K562 (cell line): ENCODE measurements around the gene DPP10. TPM values are rescaled to one million over a fixed set of nuclear protein-coding genes. Genes with fewer than 3 reads are reported as not detected.

Source experiments
- ATAC-seq: fragments of 200-7000 bp; cut with Tn5 transposase; 3 replicates; pipeline ENCODE4 v1.9.1; 2020; ENCODE audit warnings: moderate library complexity
- BruUV-seq: library from RNA; stranded (reverse); fragments of 400-500 nt; replicated peaks from 2 replicates; lab custom pipeline; 2021; lab: Mats Ljungman, UMichigan
- CTCF ChIA-PET: fragments of 300-600 bp; formaldehyde crosslinking; extraction: SDS; loops from one replicate; lab custom pipeline; 2021; ENCODE audit warnings: low intra/inter-chr PET ratio; lab: Yijun Ruan, JAX
- POLR2A ChIA-PET: fragments of 300-600, 350-650 bp; sonication (Branson Sonifier 250); formaldehyde crosslinking; extraction: SDS; loops from one replicate; lab custom pipeline; 2021; ENCODE audit warnings: antibody characterized with exemption, inconsistent platforms; lab: Yijun Ruan, JAX
- DNase-seq, 4 experiments: peaks; one replicate each; pipeline versions ENCODE4 v3.0.0 to v3.0.0-alpha.2; 2011 to 2018; ENCODE audit warnings: low spot score in 3 of 4, mixed read lengths in 3 of 4; ENCODE audit errors: extremely low read depth in 1 of 4
- FAIRE-seq: peaks from 2 replicates; lab custom pipeline; 2011; peaks lifted over from hg19 to GRCh38; lab: Jason Lieb, UNC
- H2AFZ ChIP-seq: 2 replicates; pipeline ENCODE4 v1.6.0; 2011; ENCODE audit warnings: low read depth, low read length, control low read depth, inconsistent platforms
- H3K27ac ChIP-seq: fragments of 200-600 bp; 3 replicates; pipeline ENCODE4 v1.8.0; 2011; ENCODE audit warnings: low read depth, mild to moderate bottlenecking, control low read depth, inconsistent platforms, low read length, moderate library complexity, mixed read lengths; ENCODE audit errors: extremely low read depth
- H3K27me3 ChIP-seq, 2 experiments: fragments of 300-600 bp in 1 of 2; 2 replicates in 1 of 2; 3 replicates in 1 of 2; pipeline versions ENCODE4 v1.6.0 to v1.8.0; 2011; ENCODE audit warnings: inconsistent platforms in 2 of 2, low read length in 2 of 2, mild to moderate bottlenecking in 1 of 2, mixed read lengths in 1 of 2, moderate library complexity in 1 of 2; ENCODE audit not compliant: control insufficient read depth in 2 of 2, insufficient read depth in 2 of 2
- H3K36me3 ChIP-seq: fragments of 300-600 bp; 3 replicates; pipeline ENCODE4 v1.8.0; 2011; ENCODE audit warnings: mild to moderate bottlenecking, low read length, inconsistent platforms; ENCODE audit not compliant: control insufficient read depth, insufficient read depth
- H3K4me1 ChIP-seq, 2 experiments: fragments of 200-600 bp in 1 of 2; replicated peaks in 1 of 2; 2 replicates in 1 of 2; 3 replicates in 1 of 2; pipeline versions ENCODE4 v1.5.1 to v1.8.0; 2011; ENCODE audit warnings: inconsistent platforms in 2 of 2, low read length in 2 of 2, mild to moderate bottlenecking in 1 of 2, mixed read lengths in 1 of 2, moderate library complexity in 1 of 2; ENCODE audit not compliant: control insufficient read depth in 2 of 2, insufficient read depth in 2 of 2
- H3K4me2 ChIP-seq: 2 replicates; pipeline ENCODE4 v1.6.1; 2011; ENCODE audit warnings: low read length, control low read depth, inconsistent platforms, mixed read lengths; ENCODE audit not compliant: insufficient read depth
- H3K4me3 ChIP-seq: fragments of 200-600 bp; sonication (generic), shearing (Covaris generic); 2 replicates; pipeline ENCODE4 v1.5.1; 2016; ENCODE audit warnings: control low read depth, inconsistent platforms
- H3K79me2 ChIP-seq: fragments of 200-600 bp; 3 replicates; pipeline ENCODE4 v1.8.0; 2011; ENCODE audit warnings: low read length, inconsistent platforms; ENCODE audit not compliant: control insufficient read depth, insufficient read depth
- H3K9ac ChIP-seq, 2 experiments: 2 replicates each; pipeline versions ENCODE4 v1.6.0 to v1.6.1; 2011; ENCODE audit warnings: low read depth in 2 of 2, low read length in 2 of 2, control low read depth in 1 of 2, inconsistent platforms in 1 of 2, mild to moderate bottlenecking in 1 of 2, mixed read lengths in 1 of 2; ENCODE audit not compliant: insufficient read depth in 1 of 2
- H3K9me1 ChIP-seq: one replicate; pipeline ENCODE4 v1.6.0; 2011; ENCODE audit warnings: inconsistent platforms, mild to moderate bottlenecking, low read length, moderate library complexity; ENCODE audit not compliant: control insufficient read depth, insufficient read depth
- H3K9me3 ChIP-seq: replicated peaks from 2 replicates; pipeline ENCODE4 v1.5.1; 2011; ENCODE audit warnings: low read depth, low read length, inconsistent platforms; ENCODE audit not compliant: control insufficient read depth, insufficient read depth
- H4K20me1 ChIP-seq: replicated peaks from 2 replicates; pipeline ENCODE4 v1.6.1; 2011; ENCODE audit warnings: low read length, inconsistent platforms, mixed read lengths; ENCODE audit not compliant: control insufficient read depth, insufficient read depth
- CBX3 ChIP-seq, 2 experiments: IDR thresholded peaks; 1 replicate in 1 of 2; 2 replicates in 1 of 2; pipeline ENCODE4 v1.6.1; 2012; ENCODE audit warnings: inconsistent platforms in 2 of 2, low read length in 2 of 2, borderline replicate concordance in 1 of 2, control low read depth in 1 of 2
- FOXJ3 ChIP-seq: sonication (generic); formaldehyde crosslinking; IDR thresholded peaks from 2 replicates; pipeline ENCODE4 v1.4.0; 2020; ENCODE audit warnings: mild to moderate bottlenecking, missing genetic modification reagents
- HDAC8 ChIP-seq: fragments of 450-650 bp; IDR thresholded peaks from 2 replicates; pipeline ENCODE4 v1.6.1; 2016; ENCODE audit warnings: mild to moderate bottlenecking, missing genetic modification characterization, moderate library complexity, missing compliant biosample characterization
- POLR3G ChIP-seq: IDR thresholded peaks from 2 replicates; pipeline ENCODE4 v1.6.1; 2011; ENCODE audit not compliant: insufficient read length, insufficient replicate concordance; ENCODE audit errors: extremely low read depth
- PRMT5 ChIP-seq: sonication (generic); formaldehyde crosslinking; IDR thresholded peaks from 2 replicates; pipeline ENCODE4 v1.5.0; 2020; ENCODE audit warnings: missing genetic modification reagents
- ZBED1 ChIP-seq: IDR thresholded peaks from 2 replicates; pipeline ENCODE4 v1.6.1; 2014
- ZNF444 ChIP-seq: fragments of 250-450 bp; sonication (Bioruptor Pico); IDR thresholded peaks from 2 replicates; pipeline ENCODE4 v1.4.0; 2020; ENCODE audit warnings: mild to moderate bottlenecking, moderate library complexity
- WGBS: fragments of 100-300 bp; shearing (Covaris generic); methylation state at CpG from one replicate; pipeline ENCODE4 v1.1.6; 2016; ENCODE audit warnings: low coverage, mixed read lengths; ENCODE audit not compliant: insufficient coverage; ENCODE audit errors: missing lambda C conversion rate; 5-methylcytosine and 5-hydroxymethylcytosine counted together
- in situ Hi-C: fragments of 300-500 bp; cut with MboI; formaldehyde crosslinking; loops from 4 replicates; pipeline ENCODE4 v1.15.0; 2018; ENCODE audit warnings: inconsistent platforms, mixed read lengths
- intact Hi-C: fragments of 100-400 bp; cut with micrococcal nuclease; formaldehyde crosslinking; loops from 2 replicates; pipeline ENCODE4 v1.14.2; 2022
- polyA plus RNA-seq, 8 experiments: library from polyadenylated mRNA; depleted of rRNA in 4 of 8; stranded (reverse) in 5 of 8; unstranded in 3 of 8; fragments of >200 nt; fragmentation: Nextera tagmentation in 2 of 8; fragmentation: Illumina TruSeq in 1 of 8; extraction: Ambion mirVana in 2 of 8; extraction: Trizol in 1 of 8; gene quantifications; 2 replicates each; pipeline versions ENCODE4 v1.2.1 to v1.2.3, GENCODE V29; 2011 to 2014; ENCODE audit warnings: inconsistent platforms in 1 of 8, missing spikeins in 1 of 8
- total RNA-seq, 7 experiments: library from RNA; depleted of rRNA in 6 of 7; stranded (reverse); fragments of >200 nt in 6 of 7; fragmentation: Illumina TruSeq in 2 of 7; extraction: Trizol in 2 of 7; gene quantifications; 2 replicates each; pipeline versions ENCODE4 v1.2.1 to v1.2.3, GENCODE V29; 2011 to 2021; ENCODE audit warnings: low replicate concordance in 1 of 7
- TF ChIP-seq, protein P1 (sequence below), 2 experiments: fragments of 450-650 bp; IDR thresholded peaks; 2 replicates each; pipeline ENCODE4 v1.6.1; 2016; ENCODE audit warnings: mild to moderate bottlenecking in 2 of 2, borderline replicate concordance in 1 of 2, low read depth in 1 of 2, moderate library complexity in 1 of 2

The DPP10 gene
- total and polyA plus RNA-seq, 9 of the 15 experiments (the other 6 are each of a cell fraction or from before 2014, with no cell fraction given) = not detected

DNA sequence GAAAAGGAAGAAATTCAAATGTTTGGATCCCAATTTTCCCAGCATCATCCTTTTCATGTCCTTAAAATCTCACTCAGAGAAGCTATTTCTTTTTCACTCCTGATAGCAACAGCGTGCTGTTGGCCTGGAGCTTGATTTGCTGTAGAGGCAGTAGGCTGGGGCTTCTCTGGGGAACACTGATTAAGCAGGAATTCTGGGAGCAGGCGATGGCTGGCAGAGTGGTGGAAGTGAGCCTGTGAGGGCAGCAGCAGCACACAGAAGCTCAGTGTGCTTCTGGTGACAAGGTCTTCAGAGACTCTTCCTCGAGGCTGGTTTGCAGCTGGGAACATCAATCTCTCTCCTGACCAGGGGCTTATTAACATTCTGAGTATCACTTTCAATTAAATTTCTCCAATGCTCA is 284.6 kb downstream of the DPP10 start:
- BruUV-seq = no TSS peak
- 0% methylated on average over 3 of the region's 3 CpGs for WGBS
- no peaks in the 10 kb centered on the region for H3K4me1 ChIP-seq
- no peak for ATAC-seq
- ChIA-PET CTCF (no interaction called here), POLR2A (no interaction called here)
- no peaks in the 10 kb centered on the region for H3K27me3 ChIP-seq
- TF ChIP-seq PRMT5 (CRISPR knock-in tag) (no peak), CBX3 (IDR thresholded peaks at IDR 0.05; ENCODE audit: borderline replicate concordance in 1 of 2, low read length in 2 of 2) (no peak), FOXJ3 (CRISPR knock-in tag) (no peak), ZNF444 (CRISPR knock-in tag) (no peak), ZBED1 (no peak), POLR3G (no peak), HDAC8 (tag) (no peak)
- TF ChIP-seq, protein P1, sequence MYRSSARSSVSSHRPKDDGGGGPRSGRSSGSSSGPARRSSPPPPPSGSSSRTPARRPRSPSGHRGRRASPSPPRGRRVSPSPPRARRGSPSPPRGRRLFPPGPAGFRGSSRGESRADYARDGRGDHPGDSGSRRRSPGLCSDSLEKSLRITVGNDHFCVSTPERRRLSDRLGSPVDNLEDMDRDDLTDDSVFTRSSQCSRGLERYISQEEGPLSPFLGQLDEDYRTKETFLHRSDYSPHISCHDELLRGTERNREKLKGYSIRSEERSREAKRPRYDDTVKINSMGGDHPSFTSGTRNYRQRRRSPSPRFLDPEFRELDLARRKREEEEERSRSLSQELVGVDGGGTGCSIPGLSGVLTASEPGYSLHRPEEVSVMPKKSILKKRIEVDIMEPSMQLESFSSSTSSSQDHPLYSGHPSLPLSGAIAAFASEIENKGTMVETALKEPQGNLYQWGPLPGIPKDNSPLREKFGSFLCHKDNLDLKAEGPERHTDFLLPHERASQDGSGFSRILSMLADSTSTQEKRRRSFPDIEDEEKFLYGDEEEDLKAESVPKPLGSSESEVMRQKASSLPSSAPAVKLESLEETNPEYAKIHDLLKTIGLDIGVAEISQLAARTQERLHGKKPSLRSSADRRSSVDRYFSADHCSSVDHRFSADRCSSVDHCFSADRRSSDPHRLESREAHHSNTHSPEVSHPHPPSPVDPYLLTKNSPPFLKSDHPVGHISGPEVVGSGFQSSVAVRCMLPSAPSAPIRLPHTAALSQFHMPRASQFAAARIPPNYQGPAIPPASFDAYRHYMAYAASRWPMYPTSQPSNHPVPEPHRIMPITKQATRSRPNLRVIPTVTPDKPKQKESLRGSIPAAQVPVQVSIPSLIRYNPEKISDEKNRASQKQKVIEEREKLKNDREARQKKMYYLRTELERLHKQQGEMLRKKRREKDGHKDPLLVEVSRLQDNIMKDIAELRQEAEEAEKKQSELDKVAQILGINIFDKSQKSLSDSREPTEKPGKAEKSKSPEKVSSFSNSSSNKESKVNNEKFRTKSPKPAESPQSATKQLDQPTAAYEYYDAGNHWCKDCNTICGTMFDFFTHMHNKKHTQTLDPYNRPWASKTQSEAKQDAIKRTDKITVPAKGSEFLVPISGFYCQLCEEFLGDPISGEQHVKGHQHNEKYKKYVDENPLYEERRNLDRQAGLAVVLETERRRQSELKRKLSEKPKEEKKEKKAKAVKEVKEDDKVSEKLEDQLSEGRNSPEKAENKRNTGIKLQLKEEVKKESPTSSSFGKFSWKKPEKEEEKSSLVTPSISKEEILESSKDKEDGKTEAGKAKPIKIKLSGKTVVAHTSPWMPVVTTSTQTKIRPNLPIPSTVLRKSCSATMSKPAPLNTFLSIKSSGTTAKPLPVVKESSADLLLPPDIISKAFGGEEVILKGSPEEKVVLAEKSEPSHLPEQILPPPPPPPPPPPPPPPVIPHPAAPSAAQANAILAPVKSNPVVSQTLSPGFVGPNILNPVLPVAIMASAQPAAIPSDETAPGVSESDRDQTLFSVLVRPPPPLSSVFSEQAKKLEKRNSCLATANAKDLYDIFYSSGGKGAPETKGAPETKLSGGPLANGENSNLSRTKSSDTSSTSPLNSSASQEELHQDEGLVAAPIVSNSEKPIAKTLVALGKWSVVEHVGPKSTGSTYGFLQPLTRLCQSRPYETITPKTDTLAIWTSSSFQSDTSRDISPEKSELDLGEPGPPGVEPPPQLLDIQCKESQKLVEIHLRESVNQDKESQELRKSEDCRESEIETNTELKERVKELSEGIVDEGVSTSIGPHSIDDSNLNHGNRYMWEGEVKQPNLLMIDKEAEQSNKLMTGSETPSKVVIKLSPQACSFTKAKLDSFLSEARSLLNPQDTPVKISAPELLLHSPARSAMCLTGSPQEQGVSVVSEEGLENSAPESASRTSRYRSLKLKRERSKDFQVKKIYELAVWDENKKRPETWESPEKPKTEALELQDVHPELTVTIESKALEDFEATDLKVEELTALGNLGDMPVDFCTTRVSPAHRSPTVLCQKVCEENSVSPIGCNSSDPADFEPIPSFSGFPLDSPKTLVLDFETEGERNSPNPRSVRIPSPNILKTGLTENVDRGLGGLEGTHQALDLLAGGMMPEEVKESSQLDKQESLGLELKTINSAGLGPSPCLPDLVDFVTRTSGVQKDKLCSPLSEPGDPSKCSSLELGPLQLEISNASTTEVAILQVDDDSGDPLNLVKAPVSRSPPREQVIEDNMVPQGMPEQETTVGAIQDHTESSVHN (IDR thresholded peaks at IDR 0.05; ENCODE audit: borderline replicate concordance in 1 of 2, low read depth in 1 of 2) = no peak
- H3K36me3 ChIP-seq = no peaks in the 10 kb centered on the region
- H3K9ac ChIP-seq = no peak overlapping the region
- H3K9me1 ChIP-seq = no peaks in the 10 kb centered on the region
- in situ Hi-C loops = no loop called here
- peaks cover 2% of the 10 kb centered on the region; the same call in 1 of the 2 replicates for H3K9me3 ChIP-seq
- no peaks in the 10 kb centered on the region for H4K20me1 ChIP-seq
- H3K79me2 ChIP-seq = no peaks in the 10 kb centered on the region
- no peak for DNase-seq
- H2AFZ ChIP-seq = no peak overlapping the region
- H3K4me2 ChIP-seq = no peak overlapping the region
- H3K4me3 ChIP-seq = no peak overlapping the region
- no peak for FAIRE-seq
- intact Hi-C loops = no loop called here
- H3K27ac ChIP-seq = no peak overlapping the region
